ENCODE measurements around the gene FADS6. TPM values are rescaled to one million over a fixed set of nuclear protein-coding genes. Genes with fewer than 3 reads are reported as not detected.

The FADS6 gene
- total RNA-seq, 1 experiment from 2014 or later: 1.2 TPM

DNA sequence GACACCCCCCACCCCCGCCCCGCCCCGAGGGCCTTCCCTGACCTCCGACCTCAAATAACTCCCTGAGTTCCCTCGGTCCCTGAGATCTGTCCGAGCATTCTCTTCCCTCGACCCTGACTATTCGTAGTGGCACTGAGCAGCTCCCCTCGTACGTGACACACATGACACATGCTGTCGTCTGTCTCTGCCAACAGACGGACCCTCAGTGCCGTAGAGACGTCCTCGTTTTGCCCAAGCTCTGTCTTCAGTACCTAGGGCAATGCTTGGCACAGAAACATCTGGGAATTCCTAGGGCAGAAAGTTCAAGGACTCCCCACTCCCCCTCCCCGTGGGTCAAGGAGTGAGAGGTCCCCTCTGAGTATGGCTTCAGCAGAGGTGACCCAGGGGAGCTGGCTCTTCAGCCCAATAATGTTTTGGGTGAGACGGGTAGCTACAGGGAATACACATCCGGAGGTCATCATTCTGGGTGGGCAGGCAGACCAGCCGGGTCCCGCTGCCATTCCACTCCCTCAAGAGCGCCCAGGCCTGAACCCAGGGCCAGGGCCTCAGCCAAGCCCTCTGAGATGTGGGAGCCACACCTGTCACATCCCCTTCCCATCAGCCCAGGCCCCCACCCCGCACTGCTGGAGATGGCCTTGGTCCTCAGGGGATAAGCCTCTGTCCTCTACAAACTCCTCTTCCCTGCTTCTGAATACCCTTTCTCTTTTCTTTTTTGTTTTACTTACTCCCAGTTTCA, 671 bp upstream of the FADS6 start:
- Histone ChIP-seq H2AFZ (ENCODE audit: low read length) (no peak overlapping the region), H3K18ac (ENCODE audit: insufficient read length, low read depth, low read length) (no peak overlapping the region), H3K79me2 (ENCODE audit: insufficient read depth, low read length) (no peaks in the 10 kb centered on the region), H3K4ac (ENCODE audit: low read depth, low read length) (no peak overlapping the region), H2BK15ac (ENCODE audit: low read depth, low read length) (no peak overlapping the region), H3K23ac (ENCODE audit: insufficient read length, low read depth, low read length) (no peak overlapping the region), H3K27me3 (ENCODE audit: insufficient read depth, low read length) (peaks cover 27% of the 10 kb centered on the region; the same call in 1 of the 2 replicates), H3K9me3 (ENCODE audit: control insufficient read depth, low read depth, low read length) (no peaks in the 10 kb centered on the region), H4K91ac (ENCODE audit: insufficient read length, low read depth, low read length) (no peak overlapping the region), H3K4me1 (ENCODE audit: insufficient read depth, low read length) (no peaks in the 10 kb centered on the region), H3K9ac (ENCODE audit: extremely low read depth, insufficient read length, low read length) (no peak overlapping the region), H3K27ac (ENCODE audit: insufficient read length, low read depth, low read length) (no peak overlapping the region), H3K56ac (ENCODE audit: insufficient read length, low read depth, low read length) (no peak overlapping the region), H3T11ph (ENCODE audit: low read length) (no peak overlapping the region), H2AK5ac (ENCODE audit: insufficient read length, low read length) (no peak overlapping the region), H2BK20ac (ENCODE audit: low read depth, low read length, poor library complexity, severe bottlenecking) (no peak overlapping the region), H4K8ac (replicated peaks; ENCODE audit: insufficient read length, low read depth, low read length) (no peak overlapping the region), H2BK12ac (ENCODE audit: insufficient read length, low read depth, low read length) (no peak overlapping the region), H4K5ac (ENCODE audit: insufficient read length, low read depth, low read length) (no peak overlapping the region), H2BK5ac (ENCODE audit: insufficient read length, low read length) (no peak overlapping the region), H3K4me2 (ENCODE audit: insufficient read depth, insufficient read length, low read length) (peak overlapping the region; percentile 78), H4K20me1 (ENCODE audit: control insufficient read depth, insufficient read depth, insufficient read length) (no peaks in the 10 kb centered on the region), H3K79me1 (ENCODE audit: insufficient read depth, low read depth, low read length, poor library complexity, severe bottlenecking) (no peaks in the 10 kb centered on the region), H3K23me2 (ENCODE audit: insufficient read length, low read depth, low read length, poor library complexity, severe bottlenecking) (peaks cover 8% of the 10 kb centered on the region), H2BK120ac (ENCODE audit: low read depth, low read length, poor library complexity, severe bottlenecking) (no peak overlapping the region), H3K14ac (ENCODE audit: insufficient read depth, low read length) (no peak overlapping the region)
- no CpG with 5 or more reads among the region's 22 CpGs for WGBS (ENCODE audit: extremely low coverage, insufficient read length, low lambda C conversion rate)
- Mint-ChIP-seq H3K27ac (no peak overlapping the region), H3K36me3 (ENCODE audit: insufficient read depth in 1 of 3, low read depth in 3 of 3) (no peaks in the 10 kb centered on the region), H3K4me1 (peaks cover 4 to 10% of the 10 kb centered on the region in 2 experiments), H3K9me3 (no peaks in the 10 kb centered on the region), H3K4me3 (peak overlapping the region; percentile 58 to 83), H3K27me3 (ENCODE audit: low read depth) (peaks cover 85% of the 10 kb centered on the region)
- no peak for DNase-seq
- TF ChIP-seq, protein P1, sequence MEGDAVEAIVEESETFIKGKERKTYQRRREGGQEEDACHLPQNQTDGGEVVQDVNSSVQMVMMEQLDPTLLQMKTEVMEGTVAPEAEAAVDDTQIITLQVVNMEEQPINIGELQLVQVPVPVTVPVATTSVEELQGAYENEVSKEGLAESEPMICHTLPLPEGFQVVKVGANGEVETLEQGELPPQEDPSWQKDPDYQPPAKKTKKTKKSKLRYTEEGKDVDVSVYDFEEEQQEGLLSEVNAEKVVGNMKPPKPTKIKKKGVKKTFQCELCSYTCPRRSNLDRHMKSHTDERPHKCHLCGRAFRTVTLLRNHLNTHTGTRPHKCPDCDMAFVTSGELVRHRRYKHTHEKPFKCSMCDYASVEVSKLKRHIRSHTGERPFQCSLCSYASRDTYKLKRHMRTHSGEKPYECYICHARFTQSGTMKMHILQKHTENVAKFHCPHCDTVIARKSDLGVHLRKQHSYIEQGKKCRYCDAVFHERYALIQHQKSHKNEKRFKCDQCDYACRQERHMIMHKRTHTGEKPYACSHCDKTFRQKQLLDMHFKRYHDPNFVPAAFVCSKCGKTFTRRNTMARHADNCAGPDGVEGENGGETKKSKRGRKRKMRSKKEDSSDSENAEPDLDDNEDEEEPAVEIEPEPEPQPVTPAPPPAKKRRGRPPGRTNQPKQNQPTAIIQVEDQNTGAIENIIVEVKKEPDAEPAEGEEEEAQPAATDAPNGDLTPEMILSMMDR (conservative IDR thresholded peaks at IDR 0.05): no peak
